ENCODE results near the gene KRT9.

DNA sequence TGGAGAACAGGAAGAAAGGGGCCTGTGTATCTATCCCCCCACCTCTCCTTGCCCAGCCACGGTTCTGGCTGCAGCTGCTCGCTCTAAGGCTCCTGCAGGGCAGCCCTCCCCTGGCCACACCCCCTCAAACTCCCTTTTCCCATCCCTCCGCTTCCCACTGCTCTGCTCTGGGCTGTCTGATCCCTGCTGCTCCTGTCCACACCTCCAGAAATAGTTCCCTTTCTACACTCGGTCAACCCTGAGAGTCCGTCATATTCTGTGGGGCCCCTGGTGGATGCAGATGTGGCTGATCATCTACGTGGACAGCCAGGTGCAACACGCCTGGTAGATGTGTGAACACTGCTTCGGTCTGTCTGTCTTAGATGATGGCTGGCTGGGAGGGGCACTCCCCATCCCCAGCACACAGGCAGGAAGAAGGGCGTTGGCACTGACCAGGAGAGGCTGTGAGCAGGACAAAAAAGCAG, 24.4 kb downstream of the KRT9 start:
- TF ChIP-seq, protein P1, sequence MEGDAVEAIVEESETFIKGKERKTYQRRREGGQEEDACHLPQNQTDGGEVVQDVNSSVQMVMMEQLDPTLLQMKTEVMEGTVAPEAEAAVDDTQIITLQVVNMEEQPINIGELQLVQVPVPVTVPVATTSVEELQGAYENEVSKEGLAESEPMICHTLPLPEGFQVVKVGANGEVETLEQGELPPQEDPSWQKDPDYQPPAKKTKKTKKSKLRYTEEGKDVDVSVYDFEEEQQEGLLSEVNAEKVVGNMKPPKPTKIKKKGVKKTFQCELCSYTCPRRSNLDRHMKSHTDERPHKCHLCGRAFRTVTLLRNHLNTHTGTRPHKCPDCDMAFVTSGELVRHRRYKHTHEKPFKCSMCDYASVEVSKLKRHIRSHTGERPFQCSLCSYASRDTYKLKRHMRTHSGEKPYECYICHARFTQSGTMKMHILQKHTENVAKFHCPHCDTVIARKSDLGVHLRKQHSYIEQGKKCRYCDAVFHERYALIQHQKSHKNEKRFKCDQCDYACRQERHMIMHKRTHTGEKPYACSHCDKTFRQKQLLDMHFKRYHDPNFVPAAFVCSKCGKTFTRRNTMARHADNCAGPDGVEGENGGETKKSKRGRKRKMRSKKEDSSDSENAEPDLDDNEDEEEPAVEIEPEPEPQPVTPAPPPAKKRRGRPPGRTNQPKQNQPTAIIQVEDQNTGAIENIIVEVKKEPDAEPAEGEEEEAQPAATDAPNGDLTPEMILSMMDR (IDR thresholded peaks at IDR 0.05): no peak
- TF ChIP-seq EP300 (IDR thresholded peaks at IDR 0.05) (no peak), POLR2A (IDR thresholded peaks at IDR 0.05) (no peak), POLR2AphosphoS5 (IDR thresholded peaks at IDR 0.05) (no peak)
